Duodenal mucosa (tissue), 2 donors: Measurements from ENCODE around the gene CCDC51.
"Not testable (repeated sequence)": the region's sequence is repeated elsewhere in the genome, so short reads cannot be mapped to it uniquely, and the experiment has no call there.

Source experiments
- H3K27ac ChIP-seq: one replicate; pipeline ENCODE4 v1.7.0; 2013; ENCODE audit warnings: low read depth, low read length
- H3K27me3 ChIP-seq, 2 donors: one replicate each; pipeline ENCODE4 v1.7.0; 2013; ENCODE audit warnings: low read length in 2 of 2, control low read depth in 1 of 2; ENCODE audit not compliant: insufficient read depth in 2 of 2, control insufficient read depth in 1 of 2
- H3K36me3 ChIP-seq, 2 donors: one replicate each; pipeline ENCODE4 v1.7.0; 2013; ENCODE audit warnings: low read length in 2 of 2, control low read depth in 1 of 2; ENCODE audit not compliant: insufficient read depth in 2 of 2, control insufficient read depth in 1 of 2
- H3K4me1 ChIP-seq, 2 donors: one replicate each; pipeline ENCODE4 v1.7.0; 2013; ENCODE audit warnings: low read length in 2 of 2, control low read depth in 1 of 2; ENCODE audit not compliant: insufficient read depth in 2 of 2, control insufficient read depth in 1 of 2
- H3K4me3 ChIP-seq, 2 donors: one replicate each; pipeline ENCODE4 v1.7.0; 2013; ENCODE audit warnings: low read length in 2 of 2, low read depth in 1 of 2
- H3K9ac ChIP-seq, 2 donors: one replicate each; pipeline ENCODE4 v1.7.0; 2013; ENCODE audit warnings: low read length in 2 of 2, low read depth in 1 of 2
- H3K9me3 ChIP-seq, 2 donors: one replicate each; pipeline ENCODE4 v1.7.0; 2013; ENCODE audit warnings: low read length in 2 of 2, control low read depth in 1 of 2; ENCODE audit not compliant: control insufficient read depth in 1 of 2

The CCDC51 gene

DNA sequence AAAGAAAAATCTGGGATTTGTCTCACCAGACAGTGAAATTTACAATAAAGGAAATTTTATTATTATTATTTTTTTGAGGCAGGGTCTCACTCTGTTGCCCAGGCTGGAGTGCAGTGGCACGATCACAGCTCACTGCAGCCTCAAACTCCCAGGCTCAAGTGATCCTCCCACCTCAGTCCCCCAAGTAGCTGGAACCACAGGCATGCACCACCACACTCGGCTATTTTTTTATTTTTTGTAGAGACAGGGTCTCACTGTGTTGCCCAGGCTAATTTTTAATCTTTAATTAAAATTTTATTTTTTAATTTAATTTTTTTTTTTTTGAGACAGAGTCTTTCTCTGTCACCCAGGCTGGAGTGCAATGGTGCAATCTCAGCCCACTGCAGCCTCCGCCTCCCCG is 34.1 kb upstream of the CCDC51 start:
- Histone ChIP-seq H3K4me1 (peaks cover 19 to 38% of the 10 kb centered on the region in 2 donors), H3K36me3 (peaks cover 5 to 13% of the 10 kb centered on the region in 2 donors)
- not testable (repeated sequence) for H3K4me3 ChIP-seq, H3K27ac ChIP-seq, H3K27me3 ChIP-seq, H3K9me3 ChIP-seq, H3K9ac ChIP-seq

DNA sequence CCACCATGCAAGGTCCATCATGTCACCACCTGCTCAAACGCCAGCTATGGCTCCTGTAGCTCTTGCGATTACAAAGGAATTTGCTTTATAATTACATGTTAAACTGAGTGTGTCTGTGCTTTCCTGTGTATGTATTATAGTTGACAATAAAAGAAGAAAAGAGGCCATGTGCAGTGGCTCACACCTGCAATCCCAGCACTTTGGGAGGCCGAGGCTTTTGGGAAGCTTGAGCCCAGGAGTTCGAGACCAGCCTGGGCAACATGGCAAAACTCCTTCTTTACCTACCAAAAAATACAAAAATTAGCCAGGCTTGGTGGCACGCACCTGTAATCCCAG is 33.7 kb upstream of the CCDC51 start:
- Histone ChIP-seq H3K9ac (peak overlapping the region; percentile 43 to 99), H3K36me3 (peaks cover 6 to 17% of the 10 kb centered on the region in 2 donors), H3K9me3 (no peaks in the 10 kb centered on the region), H3K27ac (peak overlapping the region; percentile 94), H3K4me3 (peak overlapping the region; percentile 90 to 94), H3K4me1 (peaks cover 22 to 42% of the 10 kb centered on the region in 2 donors), H3K27me3 (no peaks in the 10 kb centered on the region)

DNA sequence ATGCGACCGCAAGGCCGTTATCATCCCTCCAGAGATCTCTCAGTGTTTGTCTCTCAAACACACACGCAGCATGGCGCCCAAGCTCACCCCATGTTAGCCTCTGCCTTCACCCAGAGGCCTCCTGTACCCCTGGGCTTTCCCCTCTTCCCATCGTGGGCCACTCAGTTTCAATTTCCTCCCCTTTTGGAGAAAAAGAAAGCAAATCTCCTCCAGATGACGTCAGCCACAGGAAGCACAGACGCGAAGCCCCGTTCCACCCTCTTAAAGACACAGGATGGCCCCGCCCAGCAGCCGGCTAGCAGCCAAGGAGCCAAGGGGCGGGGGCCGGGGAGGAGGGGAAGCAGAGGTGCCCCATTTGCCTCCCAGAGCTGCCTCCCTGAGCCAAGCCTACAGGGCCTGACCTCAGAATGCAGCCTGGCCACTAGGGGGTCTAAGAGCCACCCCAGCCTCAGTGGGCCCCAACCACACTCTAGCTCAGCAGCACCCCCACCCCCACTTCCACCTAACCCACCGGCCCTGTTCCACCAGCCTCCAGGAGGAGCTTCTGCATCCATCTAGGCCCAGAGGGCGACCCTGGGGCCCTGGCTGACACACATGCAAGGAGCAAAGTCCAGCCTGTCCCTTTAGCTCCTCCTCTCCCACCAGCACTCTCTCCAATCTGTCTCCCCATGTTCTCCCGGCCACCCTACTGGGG is 33.2 kb upstream of the CCDC51 start:
- H3K9me3 ChIP-seq: no peaks in the 10 kb centered on the region
- no peaks in the 10 kb centered on the region for H3K27me3 ChIP-seq
- H3K27ac ChIP-seq: peak overlapping the region; percentile 94
- peaks cover 28 to 47% of the 10 kb centered on the region in 2 donors for H3K4me1 ChIP-seq
- H3K36me3 ChIP-seq: peaks cover 8 to 22% of the 10 kb centered on the region in 2 donors
- H3K4me3 ChIP-seq: peak overlapping the region; percentile 90 to 94
- peak overlapping the region; percentile 97 to 99 for H3K9ac ChIP-seq

DNA sequence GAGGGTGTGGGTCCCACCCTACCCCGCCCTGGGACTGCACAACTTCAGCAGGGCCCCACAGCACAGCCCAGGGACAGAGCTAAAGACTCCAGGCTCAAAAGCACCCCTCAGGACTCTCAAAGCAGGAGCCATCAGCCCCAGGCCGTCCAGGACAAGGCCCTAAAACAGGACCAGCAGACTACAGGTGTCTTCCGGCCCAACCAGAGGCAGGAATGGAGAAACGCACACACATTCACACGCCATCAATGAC is 32.7 kb upstream of the CCDC51 start:
- peaks cover 8 to 26% of the 10 kb centered on the region in 2 donors for H3K36me3 ChIP-seq
- peak overlapping the region; percentile 90 to 94 for H3K4me3 ChIP-seq
- no peaks in the 10 kb centered on the region for H3K9me3 ChIP-seq
- no peaks in the 10 kb centered on the region for H3K27me3 ChIP-seq
- peaks cover 32 to 52% of the 10 kb centered on the region in 2 donors for H3K4me1 ChIP-seq
- peak overlapping the region; percentile 97 to 99 for H3K9ac ChIP-seq
- peak overlapping the region; percentile 94 for H3K27ac ChIP-seq

DNA sequence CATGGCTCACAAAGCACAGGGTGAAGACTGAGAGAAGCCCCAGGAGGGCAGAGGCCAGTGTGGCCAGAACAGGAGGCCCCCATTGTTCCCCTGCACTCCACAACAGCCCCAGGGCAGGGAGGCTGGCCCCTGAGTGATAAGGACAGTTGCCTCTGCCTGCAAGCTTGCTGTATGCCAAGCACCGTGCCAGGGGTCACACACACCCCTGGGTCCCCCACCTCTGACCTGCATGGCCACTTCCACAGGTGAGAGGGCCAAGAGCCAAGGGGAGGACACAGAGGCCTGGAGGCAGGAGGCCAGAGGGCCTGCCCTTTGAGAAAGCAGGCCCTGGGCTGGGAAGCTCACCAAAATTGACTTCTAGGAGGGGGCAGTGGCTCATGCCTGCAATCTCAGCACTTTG is 30.4 kb upstream of the CCDC51 start:
- peak overlapping the region in 1 of 2 donors; percentile 16 for H3K4me3 ChIP-seq
- no peak overlapping the region for H3K27ac ChIP-seq
- H3K27me3 ChIP-seq: no peaks in the 10 kb centered on the region
- no peak overlapping the region for H3K9ac ChIP-seq
- H3K9me3 ChIP-seq: no peaks in the 10 kb centered on the region
- peaks cover 48 to 75% of the 10 kb centered on the region in 2 donors for H3K4me1 ChIP-seq
- peaks cover 8 to 35% of the 10 kb centered on the region in 2 donors for H3K36me3 ChIP-seq

DNA sequence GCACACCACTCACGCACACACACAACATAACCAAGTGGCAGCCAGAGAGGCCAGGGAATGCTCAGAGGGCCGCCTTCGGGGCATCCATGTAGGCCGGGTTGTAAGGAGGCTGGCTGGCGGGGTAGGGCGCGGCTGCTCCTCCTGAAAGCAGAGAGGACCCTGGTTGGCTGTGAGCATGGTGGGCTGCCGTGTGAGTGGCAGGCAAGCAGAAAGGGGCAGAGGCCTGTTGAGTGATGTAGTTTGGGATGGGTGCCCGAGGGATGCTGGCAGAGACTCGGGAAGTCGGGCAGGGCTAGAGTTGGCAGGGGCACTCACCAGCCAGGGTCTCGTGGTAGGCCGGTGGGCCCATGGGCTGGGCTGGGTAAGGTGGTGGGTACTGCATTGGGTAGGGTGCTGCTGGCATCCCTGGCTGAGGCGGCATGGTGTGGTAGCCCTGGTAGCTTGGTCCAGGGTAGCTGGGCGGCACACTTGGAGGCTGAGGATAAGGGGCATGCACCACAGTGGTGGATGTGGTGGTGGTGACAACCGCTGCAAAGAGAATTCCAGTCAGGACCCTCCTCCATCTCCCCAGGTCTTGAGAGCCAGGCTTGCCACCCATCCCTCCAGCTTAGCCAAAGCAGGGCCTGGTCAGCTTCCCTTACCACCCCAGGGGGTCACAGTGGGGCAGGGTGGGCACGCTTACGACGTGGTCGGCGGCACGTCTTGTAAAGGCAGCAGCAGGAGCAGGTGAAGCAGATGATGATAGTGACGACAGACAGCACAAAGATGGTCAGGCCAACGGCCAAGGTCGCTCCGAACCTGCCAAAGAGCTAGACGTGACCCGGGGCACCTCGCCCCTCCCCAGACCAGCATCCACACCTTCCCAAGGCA is 29.4 kb upstream of the CCDC51 start:
- no peaks in the 10 kb centered on the region for H3K9me3 ChIP-seq
- no peaks in the 10 kb centered on the region for H3K27me3 ChIP-seq
- peaks cover 8 to 35% of the 10 kb centered on the region in 2 donors for H3K36me3 ChIP-seq
- peaks cover 52 to 80% of the 10 kb centered on the region in 2 donors for H3K4me1 ChIP-seq
- no peak overlapping the region for H3K27ac ChIP-seq
- H3K9ac ChIP-seq: no peak overlapping the region
- peak overlapping the region in 1 of 2 donors; percentile 1 for H3K4me3 ChIP-seq

DNA sequence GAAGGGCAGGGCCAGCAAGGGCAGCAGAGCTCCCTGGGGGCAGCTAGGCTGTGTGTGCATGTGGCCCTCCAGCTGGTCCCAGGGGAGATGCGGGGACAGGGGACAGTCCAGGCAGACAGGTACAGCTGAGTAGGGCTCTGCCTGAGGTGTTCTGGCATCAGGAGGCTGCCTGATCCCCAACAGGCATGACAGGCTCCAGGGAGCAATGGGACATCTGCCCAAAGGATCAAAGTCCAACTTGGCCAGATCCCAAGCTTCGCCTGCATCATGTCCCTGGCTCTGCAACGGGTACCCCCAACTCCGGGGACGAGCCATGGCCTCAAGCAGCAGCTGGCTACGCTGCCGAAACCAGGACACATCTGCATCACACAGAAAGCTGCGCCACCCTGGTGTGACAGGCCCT is 28.4 kb upstream of the CCDC51 start:
- H3K27ac ChIP-seq: no peak overlapping the region
- peak overlapping the region in 1 of 2 donors; percentile 98 for H3K9ac ChIP-seq
- no peaks in the 10 kb centered on the region for H3K27me3 ChIP-seq
- H3K9me3 ChIP-seq: no peaks in the 10 kb centered on the region
- H3K4me3 ChIP-seq: peak overlapping the region in 1 of 2 donors; percentile 28
- peaks cover 8 to 35% of the 10 kb centered on the region in 2 donors for H3K36me3 ChIP-seq
- peaks cover 48 to 76% of the 10 kb centered on the region in 2 donors for H3K4me1 ChIP-seq

DNA sequence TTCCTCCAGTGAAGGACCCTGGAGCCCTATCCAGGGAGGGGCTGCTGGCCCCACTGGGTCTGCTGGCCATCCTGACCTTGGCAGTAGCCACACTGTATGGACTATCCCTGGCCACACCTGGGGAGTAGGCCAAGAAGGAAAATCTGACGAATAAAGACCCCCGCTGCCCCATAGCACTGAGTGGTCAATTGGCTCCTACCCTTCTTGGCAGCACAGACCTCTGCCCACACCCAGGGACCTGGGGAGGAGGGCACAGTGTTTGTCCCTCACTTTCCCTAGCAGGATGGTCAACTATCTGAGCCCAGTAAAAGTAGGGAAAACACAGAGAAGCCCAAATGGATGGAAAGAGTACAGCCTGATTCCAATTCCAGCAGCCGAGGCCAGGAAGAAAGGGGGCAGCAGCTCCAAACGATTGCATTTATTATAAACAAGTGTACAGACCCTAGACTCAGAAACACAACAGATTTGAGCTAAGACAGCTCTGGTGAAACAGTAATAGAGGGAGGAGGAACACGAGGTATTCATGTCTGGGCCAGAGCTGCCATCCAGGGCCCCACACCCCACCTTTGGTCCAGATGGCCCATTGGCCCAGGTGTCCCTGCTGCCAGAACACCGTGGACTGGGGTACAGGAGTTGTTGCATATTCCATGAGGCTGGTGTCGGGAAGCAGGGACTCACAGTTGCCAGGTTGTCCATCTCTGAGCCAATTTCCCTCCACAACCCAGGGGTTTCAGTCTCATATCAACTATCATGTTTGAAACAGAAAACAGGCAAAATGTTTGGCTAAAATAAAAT is 27.8 kb upstream of the CCDC51 start:
- H3K27me3 ChIP-seq: no peaks in the 10 kb centered on the region
- peak overlapping the region; percentile 93 to 98 for H3K9ac ChIP-seq
- peak overlapping the region; percentile 78 to 79 for H3K4me3 ChIP-seq
- H3K36me3 ChIP-seq: peaks cover 8 to 35% of the 10 kb centered on the region in 2 donors
- peak overlapping the region; percentile 100 for H3K27ac ChIP-seq
- H3K4me1 ChIP-seq: peaks cover 46 to 72% of the 10 kb centered on the region in 2 donors
- H3K9me3 ChIP-seq: no peaks in the 10 kb centered on the region

DNA sequence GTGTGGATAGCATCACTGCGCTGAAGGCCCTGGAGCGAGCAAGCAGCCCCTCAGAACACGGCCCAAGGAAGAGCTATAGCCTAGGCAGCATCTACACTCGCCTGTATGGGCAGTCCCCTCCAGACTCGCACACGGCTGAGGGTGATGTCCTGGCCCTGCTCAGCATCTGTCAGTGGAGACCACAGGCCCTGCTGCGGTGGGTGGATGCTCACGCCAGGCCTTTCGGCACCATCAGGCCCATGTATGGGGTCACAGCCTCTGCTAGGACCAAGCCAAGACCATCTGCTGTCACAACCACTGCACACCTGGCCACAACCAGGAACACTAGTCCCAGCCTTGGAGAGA is 27.2 kb upstream of the CCDC51 start:
- no peaks in the 10 kb centered on the region for H3K27me3 ChIP-seq
- H3K4me1 ChIP-seq: peaks cover 46 to 66% of the 10 kb centered on the region in 2 donors
- peak overlapping the region; percentile 78 to 79 for H3K4me3 ChIP-seq
- H3K9ac ChIP-seq: peak overlapping the region; percentile 93 to 98
- H3K9me3 ChIP-seq: no peaks in the 10 kb centered on the region
- peaks cover 8 to 35% of the 10 kb centered on the region in 2 donors for H3K36me3 ChIP-seq
- H3K27ac ChIP-seq: peak overlapping the region; percentile 100
